Muscle layer of duodenum (tissue), 2 donors: ENCODE results near the gene SAP25.

Source experiments
- H3K27ac ChIP-seq: one replicate; pipeline ENCODE4 v1.7.0; 2013; ENCODE audit warnings: mild to moderate bottlenecking, low read length
- H3K27me3 ChIP-seq: one replicate; pipeline ENCODE4 v1.7.0; 2013; ENCODE audit warnings: low read depth, mild to moderate bottlenecking, control low read depth, low read length
- H3K36me3 ChIP-seq, 2 donors: one replicate each; pipeline ENCODE4 v1.7.0; 2013; ENCODE audit warnings: low read length in 2 of 2, control low read depth in 1 of 2, mild to moderate bottlenecking in 1 of 2; ENCODE audit not compliant: insufficient read depth in 2 of 2, control insufficient read depth in 1 of 2
- H3K4me1 ChIP-seq, 2 donors: one replicate each; pipeline ENCODE4 v1.7.0; 2013; ENCODE audit warnings: low read length in 2 of 2, mild to moderate bottlenecking in 2 of 2, control low read depth in 1 of 2, moderate library complexity in 1 of 2; ENCODE audit not compliant: insufficient read depth in 2 of 2, control insufficient read depth in 1 of 2
- H3K4me3 ChIP-seq, 2 donors: one replicate each; pipeline ENCODE4 v1.7.0; 2013; ENCODE audit warnings: low read length in 2 of 2, low read depth in 1 of 2, mild to moderate bottlenecking in 1 of 2
- H3K9me3 ChIP-seq, 2 donors: one replicate each; pipeline ENCODE4 v1.7.0; 2013; ENCODE audit warnings: low read length in 2 of 2, control low read depth in 1 of 2, mild to moderate bottlenecking in 1 of 2; ENCODE audit not compliant: control insufficient read depth in 1 of 2
- donor health status: healthy.

The SAP25 gene

DNA sequence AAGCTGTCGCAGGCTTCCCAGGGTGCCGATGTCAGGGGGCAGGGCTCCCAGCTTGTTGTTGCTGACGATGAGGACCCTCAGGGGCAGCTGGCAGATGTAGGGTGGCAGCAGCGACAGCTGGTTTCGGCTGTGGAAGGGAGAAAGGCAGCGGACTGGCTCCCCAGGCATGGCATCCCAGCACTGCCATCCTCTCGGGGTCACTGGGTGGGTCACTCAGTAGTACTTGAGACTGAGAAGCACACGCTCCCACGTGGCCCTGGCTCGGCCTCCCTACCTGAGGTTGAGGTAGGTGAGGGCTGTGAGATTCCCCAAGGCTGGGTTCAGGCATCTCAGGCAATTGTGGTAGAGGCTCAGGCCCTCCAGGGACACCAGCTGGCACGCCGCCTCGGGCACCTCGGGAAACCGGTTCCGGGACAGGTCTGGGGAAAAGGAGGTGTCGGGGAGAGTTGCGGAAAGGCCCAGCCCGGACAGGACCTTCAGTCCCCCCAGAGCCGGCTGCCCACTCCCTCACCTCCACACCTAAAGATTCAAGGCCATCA, 8.4 kb upstream of the SAP25 start:
- H3K36me3 ChIP-seq = peaks cover 37 to 60% of the 10 kb centered on the region in 2 donors
- H3K27me3 ChIP-seq = no peaks in the 10 kb centered on the region
- peaks cover 12 to 38% of the 10 kb centered on the region in 2 donors for H3K4me1 ChIP-seq
- H3K9me3 ChIP-seq = no peaks in the 10 kb centered on the region
- H3K27ac ChIP-seq = no peak overlapping the region
- no peak overlapping the region for H3K4me3 ChIP-seq

DNA sequence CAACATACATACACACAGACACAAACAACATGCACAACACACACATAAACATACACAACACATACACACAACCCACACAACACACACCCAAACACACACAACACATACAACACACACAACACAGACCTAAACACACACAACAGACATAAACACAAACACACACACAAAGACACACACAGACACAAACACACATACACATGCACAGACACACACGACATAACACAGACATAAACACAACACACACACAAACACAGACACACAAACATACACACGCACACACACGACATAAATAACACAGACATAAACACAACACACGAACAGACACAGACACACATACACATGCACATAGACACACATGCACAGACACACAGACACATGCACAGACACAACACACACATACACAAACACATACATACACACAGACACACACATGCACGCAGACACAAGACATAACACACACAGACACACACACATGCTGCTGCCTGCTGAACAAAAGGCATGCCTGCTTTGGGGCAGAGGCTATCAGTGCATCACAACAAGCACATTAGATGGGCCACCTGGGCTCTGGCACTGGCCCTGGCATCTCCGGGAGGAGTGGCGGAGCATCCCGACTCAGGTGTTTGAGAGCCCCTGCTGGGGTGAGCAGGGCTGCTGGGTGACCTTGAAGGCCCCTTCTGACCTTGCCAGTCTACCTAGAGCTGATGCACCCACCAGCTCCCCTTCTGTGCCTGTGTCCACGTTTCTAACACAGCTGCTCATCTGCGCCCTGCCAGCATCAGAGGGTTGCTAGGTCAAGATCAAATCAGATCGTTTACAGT, 7.0 kb upstream of the SAP25 start:
- no peaks in the 10 kb centered on the region for H3K27me3 ChIP-seq
- peaks cover 12 to 38% of the 10 kb centered on the region in 2 donors for H3K4me1 ChIP-seq
- peaks cover 42 to 75% of the 10 kb centered on the region in 2 donors for H3K36me3 ChIP-seq
- no peak overlapping the region for H3K27ac ChIP-seq
- H3K9me3 ChIP-seq = no peaks in the 10 kb centered on the region
- H3K4me3 ChIP-seq = no peak overlapping the region

DNA sequence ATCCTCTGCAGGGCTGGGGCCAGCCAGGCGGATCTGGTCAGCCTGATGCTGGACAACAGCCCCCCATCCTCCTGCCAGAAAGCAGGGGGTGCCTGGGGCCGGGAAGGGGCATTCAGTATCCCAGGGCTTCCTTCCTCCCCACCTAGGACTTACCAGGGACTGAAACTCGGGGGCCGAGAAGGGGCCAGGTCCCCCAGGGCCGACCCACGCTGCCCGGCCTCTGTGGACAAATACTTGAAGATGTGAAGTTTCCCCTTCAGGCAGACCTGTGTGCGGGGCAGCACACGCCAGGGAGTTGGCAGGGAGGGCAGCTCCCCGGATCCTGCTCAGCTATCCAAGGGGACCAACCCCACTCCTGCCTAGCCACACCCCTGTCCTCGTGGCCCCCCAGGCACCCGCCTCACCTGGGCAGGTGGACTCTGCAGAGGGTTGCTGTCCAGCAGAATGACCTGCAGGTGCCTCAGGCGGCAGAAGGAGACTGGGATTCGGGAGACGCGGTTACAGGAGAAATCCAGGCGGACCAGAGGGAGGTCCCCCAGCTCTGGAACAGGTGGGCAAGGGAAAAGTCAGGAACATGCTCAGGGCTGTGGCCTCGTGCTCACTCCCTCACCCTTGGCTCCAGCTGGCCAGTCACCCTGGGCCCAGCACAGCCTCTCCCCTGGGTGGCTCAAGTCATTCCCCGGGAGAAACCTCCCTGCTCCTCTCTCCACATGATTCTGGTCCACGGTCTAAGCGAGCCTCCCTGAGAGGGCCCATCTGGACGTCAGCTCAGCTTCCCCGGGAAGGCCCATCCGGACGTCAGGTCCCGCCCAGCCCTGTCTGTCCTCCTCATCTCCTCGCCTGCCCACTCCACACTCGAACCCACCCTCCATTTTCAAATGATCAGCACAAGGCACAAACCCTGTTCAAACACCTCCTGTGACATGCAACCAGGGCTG, 4.8 kb upstream of the SAP25 start:
- Histone ChIP-seq H3K9me3 (no peaks in the 10 kb centered on the region), H3K4me3 (no peak overlapping the region), H3K4me1 (peaks cover 11 to 19% of the 10 kb centered on the region in 2 donors), H3K27me3 (no peaks in the 10 kb centered on the region), H3K27ac (no peak overlapping the region), H3K36me3 (peaks cover 42 to 94% of the 10 kb centered on the region in 2 donors)

GRCh38 chr7:100577507-100577906, 3.8 kb upstream of the SAP25 start:
- Histone ChIP-seq H3K4me1 (peaks cover 4 to 9% of the 10 kb centered on the region in 2 donors), H3K27ac (no peak overlapping the region), H3K27me3 (no peaks in the 10 kb centered on the region), H3K9me3 (no peaks in the 10 kb centered on the region), H3K4me3 (no peak overlapping the region), H3K36me3 (peaks cover 42 to 85% of the 10 kb centered on the region in 2 donors)

DNA sequence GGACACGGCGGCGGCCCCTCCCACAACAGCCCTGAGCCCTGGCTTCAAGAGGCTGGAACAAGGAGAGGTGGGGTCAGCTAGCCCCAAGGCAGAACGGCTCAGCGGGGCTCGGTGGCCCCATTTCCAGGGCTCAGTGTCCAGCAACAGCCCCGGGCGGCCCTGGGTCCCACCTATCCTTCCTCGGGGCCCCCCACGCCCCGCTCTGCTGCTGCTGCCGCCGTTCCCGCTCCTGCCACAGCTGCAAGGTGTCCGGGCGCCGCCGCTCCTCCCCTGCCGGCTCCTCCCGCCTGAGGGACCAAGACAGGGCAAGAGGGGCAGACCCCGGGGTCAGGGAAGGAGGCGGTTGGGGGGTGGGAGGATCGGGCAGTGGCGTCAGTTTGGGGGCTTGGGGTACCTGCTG, 3.4 kb upstream of the SAP25 start:
- Histone ChIP-seq H3K4me3 (no peak overlapping the region), H3K36me3 (peaks cover 40 to 80% of the 10 kb centered on the region in 2 donors), H3K27ac (no peak overlapping the region), H3K9me3 (no peaks in the 10 kb centered on the region), H3K4me1 (peaks cover 0 to 6% of the 10 kb centered on the region in 2 donors), H3K27me3 (no peaks in the 10 kb centered on the region)

- H3K9me3 ChIP-seq = no peaks in the 10 kb centered on the region
- H3K4me1 ChIP-seq = no peaks in the 10 kb centered on the region
- peaks cover 34 to 74% of the 10 kb centered on the region in 2 donors for H3K36me3 ChIP-seq
- H3K27me3 ChIP-seq = no peaks in the 10 kb centered on the region
- H3K4me3 ChIP-seq = no peak overlapping the region
- H3K27ac ChIP-seq = no peak overlapping the region
Measured at GRCh38 chr7:100576384-100576993, 2.8 kb upstream of the SAP25 start.

DNA sequence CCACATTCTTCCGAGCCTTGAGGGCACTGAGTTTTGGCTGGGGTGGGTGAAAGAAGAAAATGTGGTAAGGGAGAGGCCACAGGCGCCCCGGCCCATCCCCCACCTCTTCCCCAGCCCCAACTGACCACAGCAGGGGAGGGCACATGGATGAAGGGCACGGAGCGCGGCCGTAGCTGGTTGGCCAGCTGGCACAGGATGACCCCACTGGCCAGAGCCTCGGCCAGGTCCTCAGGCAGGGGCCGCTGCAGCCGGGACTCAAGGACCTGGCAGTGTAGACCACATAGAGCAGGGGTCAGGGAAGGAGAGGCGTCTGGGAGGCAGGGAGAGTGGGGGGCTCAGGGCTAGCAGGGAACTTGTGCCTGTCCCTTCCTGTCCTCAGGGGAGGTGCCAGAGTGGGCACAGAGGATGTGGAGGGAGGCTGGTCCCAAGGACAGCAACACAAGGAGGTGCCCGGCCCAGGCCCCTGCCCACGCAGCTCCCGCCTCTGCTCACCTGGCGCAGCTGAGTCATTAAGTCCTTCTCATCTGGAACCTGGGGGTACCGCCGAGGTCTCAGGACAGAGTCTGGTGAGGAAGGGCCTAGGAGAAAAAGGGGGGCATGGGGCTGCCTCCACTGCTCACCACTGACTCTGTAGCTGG, 2.2 kb upstream of the SAP25 start:
- H3K36me3 ChIP-seq = peaks cover 29 to 68% of the 10 kb centered on the region in 2 donors
- no peak overlapping the region for H3K27ac ChIP-seq

DNA sequence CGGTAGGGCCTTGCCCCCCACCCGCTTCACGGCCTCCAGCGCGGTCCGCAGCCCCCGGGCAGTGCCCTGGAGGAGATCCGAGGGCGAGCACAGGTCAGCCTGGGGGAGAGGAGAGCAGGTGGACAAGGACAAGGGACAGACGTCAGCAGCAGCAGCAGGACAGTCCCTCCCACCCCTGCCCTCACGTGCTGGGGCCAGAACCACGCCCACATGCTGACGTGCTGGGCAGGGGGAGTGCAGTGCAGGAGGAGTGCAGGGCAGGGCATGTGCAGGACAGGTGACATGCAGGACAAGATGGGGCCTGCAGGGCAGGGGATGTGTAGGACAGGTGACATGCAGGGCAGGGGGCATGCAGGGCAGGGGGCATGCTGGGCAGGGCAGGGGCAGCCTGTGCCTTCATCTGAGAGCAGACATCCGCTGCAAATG, 1.5 kb upstream of the SAP25 start:
- H3K4me3 ChIP-seq = no peak overlapping the region
- H3K36me3 ChIP-seq = peaks cover 23 to 65% of the 10 kb centered on the region in 2 donors
- no peaks in the 10 kb centered on the region for H3K27me3 ChIP-seq
- no peaks in the 10 kb centered on the region for H3K9me3 ChIP-seq
- no peak overlapping the region for H3K27ac ChIP-seq
- peaks cover 0 to 11% of the 10 kb centered on the region in 2 donors for H3K4me1 ChIP-seq

More for the DNA sequence above, 2.2 kb upstream of the SAP25 start:
- peaks cover 0 to 4% of the 10 kb centered on the region in 2 donors for H3K4me1 ChIP-seq
- no peaks in the 10 kb centered on the region for H3K9me3 ChIP-seq
- H3K27me3 ChIP-seq = no peaks in the 10 kb centered on the region
- H3K4me3 ChIP-seq = no peak overlapping the region

GRCh38 chr7:100574362-100575205, 884 bp upstream of the SAP25 start:
- no peaks in the 10 kb centered on the region for H3K27me3 ChIP-seq
- H3K4me1 ChIP-seq = peaks cover 0 to 17% of the 10 kb centered on the region in 2 donors
- H3K9me3 ChIP-seq = no peaks in the 10 kb centered on the region
- H3K36me3 ChIP-seq = peaks cover 16 to 59% of the 10 kb centered on the region in 2 donors
- no peak overlapping the region for H3K4me3 ChIP-seq
- no peak overlapping the region for H3K27ac ChIP-seq
